ENCODE data around the gene EIF4B. TPM values are rescaled to one million over a fixed set of nuclear protein-coding genes. Genes with fewer than 3 reads are reported as not detected.

Gene EIF4B
- total RNA-seq, 1 donor from 2014 or later, result 833 TPM

DNA sequence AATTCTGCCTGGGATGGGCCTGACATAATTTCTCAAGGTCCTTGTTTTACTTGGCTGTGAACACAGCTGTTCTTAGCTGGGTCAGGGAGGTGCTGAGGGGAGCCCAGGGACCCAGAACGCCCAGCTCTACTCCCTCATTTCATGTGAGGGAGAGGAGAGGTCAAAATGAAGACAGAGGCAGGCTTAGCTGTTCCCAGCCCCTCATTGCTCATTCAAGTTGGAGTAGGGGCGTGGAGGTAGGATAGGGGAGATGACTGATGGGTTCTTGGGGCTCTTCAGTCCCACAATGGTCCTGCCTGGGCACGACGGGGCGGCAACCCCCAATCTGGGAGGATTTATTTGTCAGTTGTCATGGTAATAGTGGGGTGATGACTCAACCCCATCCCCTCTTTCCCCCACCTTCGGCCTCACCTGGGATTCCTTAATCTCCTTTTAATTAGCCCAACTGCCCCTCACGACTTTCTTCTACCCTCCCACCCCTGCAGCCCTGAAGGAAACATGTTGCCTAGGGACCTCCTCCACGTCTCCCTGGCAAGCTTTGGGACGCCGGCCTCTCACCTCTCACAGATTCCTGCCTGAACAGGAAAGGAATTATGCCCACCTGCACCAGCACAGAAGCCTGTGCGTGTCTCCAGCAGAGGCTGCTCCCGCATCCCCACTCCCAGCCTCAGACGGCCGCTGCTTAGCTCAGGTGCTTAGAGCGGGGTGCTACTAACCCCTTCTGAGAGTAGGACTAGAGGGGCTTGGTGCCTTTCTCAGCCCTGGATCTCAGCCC lies 62.7 kb downstream of the EIF4B start:
- Histone ChIP-seq H3K4me2 (no peak overlapping the region), H3K4me1 (peaks cover 19% of the 10 kb centered on the region), H3K36me3 (no peaks in the 10 kb centered on the region), H3F3A (ENCODE audit: low read depth) (peaks cover 16% of the 10 kb centered on the region), H3K79me2 (ENCODE audit: low read depth) (no peaks in the 10 kb centered on the region), H4K20me1 (ENCODE audit: low read depth) (peaks cover 22% of the 10 kb centered on the region), H3K27ac (no peak overlapping the region), H3K27me3 (no peaks in the 10 kb centered on the region), H3K9ac (no peak overlapping the region), H3K4me3 (no peak overlapping the region), H3K9me3 (ENCODE audit: low read depth) (no peaks in the 10 kb centered on the region), H2AFZ (replicated peaks) (no peak overlapping the region)
- DNase-seq (ENCODE audit: low spot score), result no peak
- Mint-ChIP-seq H3K9me3 (no peaks in the 10 kb centered on the region), H3K4me3 (no peak overlapping the region), H3K4me1 (peaks cover 36% of the 10 kb centered on the region), H3K27me3 (ENCODE audit: insufficient read depth, low read depth) (peaks cover 8% of the 10 kb centered on the region), H3K27ac (peak overlapping the region; percentile 60), H3K36me3 (peaks cover 9% of the 10 kb centered on the region)
- TF ChIP-seq EZH2phosphoT487 (IDR thresholded peaks at IDR 0.05) (no peak), EZH2 (IDR thresholded peaks at IDR 0.05) (no peak)
- TF ChIP-seq, protein P1, sequence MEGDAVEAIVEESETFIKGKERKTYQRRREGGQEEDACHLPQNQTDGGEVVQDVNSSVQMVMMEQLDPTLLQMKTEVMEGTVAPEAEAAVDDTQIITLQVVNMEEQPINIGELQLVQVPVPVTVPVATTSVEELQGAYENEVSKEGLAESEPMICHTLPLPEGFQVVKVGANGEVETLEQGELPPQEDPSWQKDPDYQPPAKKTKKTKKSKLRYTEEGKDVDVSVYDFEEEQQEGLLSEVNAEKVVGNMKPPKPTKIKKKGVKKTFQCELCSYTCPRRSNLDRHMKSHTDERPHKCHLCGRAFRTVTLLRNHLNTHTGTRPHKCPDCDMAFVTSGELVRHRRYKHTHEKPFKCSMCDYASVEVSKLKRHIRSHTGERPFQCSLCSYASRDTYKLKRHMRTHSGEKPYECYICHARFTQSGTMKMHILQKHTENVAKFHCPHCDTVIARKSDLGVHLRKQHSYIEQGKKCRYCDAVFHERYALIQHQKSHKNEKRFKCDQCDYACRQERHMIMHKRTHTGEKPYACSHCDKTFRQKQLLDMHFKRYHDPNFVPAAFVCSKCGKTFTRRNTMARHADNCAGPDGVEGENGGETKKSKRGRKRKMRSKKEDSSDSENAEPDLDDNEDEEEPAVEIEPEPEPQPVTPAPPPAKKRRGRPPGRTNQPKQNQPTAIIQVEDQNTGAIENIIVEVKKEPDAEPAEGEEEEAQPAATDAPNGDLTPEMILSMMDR (IDR thresholded peaks at IDR 0.05), result no peak

DNA sequence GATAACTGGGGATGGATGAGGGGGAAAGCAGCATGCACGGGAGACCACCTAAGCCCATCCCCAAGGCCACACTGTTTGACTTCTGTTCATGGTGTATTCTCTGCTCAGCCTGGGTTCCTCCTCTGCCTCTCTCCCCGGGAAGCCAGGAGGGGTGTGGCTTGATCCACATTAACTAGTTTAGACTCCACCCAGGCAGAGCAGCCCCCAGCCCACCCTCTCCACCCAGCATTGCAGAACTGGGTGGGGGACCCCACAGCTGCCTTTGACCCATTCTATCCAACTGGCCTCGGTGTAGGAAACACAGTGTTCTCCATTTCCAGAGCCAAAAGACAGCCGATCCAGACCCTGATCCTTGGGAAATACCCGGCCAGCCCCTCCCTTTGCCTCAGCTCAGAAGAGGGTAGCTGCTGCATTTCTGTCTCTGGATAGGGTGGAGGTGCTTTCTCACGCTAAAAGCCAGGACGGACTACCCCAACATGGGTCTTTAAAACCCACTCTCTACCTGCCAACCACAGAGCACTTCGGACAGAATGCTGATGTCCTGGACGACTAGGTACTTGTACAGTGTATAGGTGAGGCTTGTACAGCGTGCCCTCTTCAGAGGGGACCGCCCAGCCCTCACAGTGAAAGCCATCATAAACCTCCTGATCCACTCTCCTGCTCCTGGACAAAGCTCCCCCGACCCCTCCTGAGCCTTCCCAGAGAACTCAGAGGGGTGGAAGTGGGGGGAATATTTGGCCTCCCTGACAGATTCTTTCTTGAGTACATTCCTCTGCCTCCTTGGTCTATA lies 63.6 kb downstream of the EIF4B start:
- DNase-seq (ENCODE audit: low spot score), result no peak
- Histone ChIP-seq H3K4me3 (no peak overlapping the region), H3K27ac (no peak overlapping the region), H3K9me3 (ENCODE audit: low read depth) (no peaks in the 10 kb centered on the region), H4K20me1 (ENCODE audit: low read depth) (peaks cover 22% of the 10 kb centered on the region), H3K4me2 (no peak overlapping the region), H3K79me2 (ENCODE audit: low read depth) (no peaks in the 10 kb centered on the region), H3K36me3 (no peaks in the 10 kb centered on the region), H3K4me1 (peaks cover 19% of the 10 kb centered on the region), H2AFZ (replicated peaks) (no peak overlapping the region), H3F3A (ENCODE audit: low read depth) (peaks cover 16% of the 10 kb centered on the region), H3K27me3 (no peaks in the 10 kb centered on the region), H3K9ac (no peak overlapping the region)
- peaks cover 2% of the 10 kb centered on the region for H3K9me3 Mint-ChIP-seq
- peaks cover 38% of the 10 kb centered on the region for H3K4me1 Mint-ChIP-seq
- H3K4me3 Mint-ChIP-seq, result no peak overlapping the region
- H3K27ac Mint-ChIP-seq, result peak overlapping the region; percentile 60
- peaks cover 17% of the 10 kb centered on the region for H3K36me3 Mint-ChIP-seq
- H3K27me3 Mint-ChIP-seq (ENCODE audit: insufficient read depth, low read depth), result peaks cover 8% of the 10 kb centered on the region
- TF ChIP-seq, protein P1 (IDR thresholded peaks at IDR 0.05), result no peak

DNA sequence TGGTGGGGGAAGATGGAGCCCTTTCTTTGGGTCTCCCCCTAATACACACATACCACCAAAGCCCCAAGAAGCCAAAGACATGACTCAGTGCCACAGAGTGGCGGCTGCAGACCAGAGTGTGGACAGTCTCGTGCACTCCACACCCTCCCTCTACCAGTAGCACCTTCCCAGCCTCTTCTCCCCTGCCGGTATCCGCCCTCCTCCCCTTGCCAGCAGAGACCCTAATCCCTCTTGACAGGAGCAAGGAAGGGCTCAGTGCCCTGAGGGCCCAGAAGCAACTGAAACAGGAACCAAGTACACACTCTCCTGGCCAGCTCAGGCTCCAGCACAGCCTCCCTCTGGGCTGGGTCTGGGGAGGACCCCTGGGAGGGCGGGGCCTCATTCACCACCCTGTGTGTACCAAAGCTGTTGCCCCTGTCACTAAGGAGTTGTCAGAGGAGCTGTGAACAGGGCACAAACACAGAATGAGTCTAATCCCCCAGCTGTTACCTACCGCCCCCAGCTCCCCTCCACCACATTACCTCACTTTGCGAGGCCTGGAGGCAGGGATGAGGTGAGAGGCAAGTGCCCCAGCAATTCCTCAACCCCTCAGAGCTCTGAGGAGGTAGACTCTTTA lies 64.7 kb downstream of the EIF4B start:
- Histone ChIP-seq H4K20me1 (ENCODE audit: low read depth) (peaks cover 22% of the 10 kb centered on the region), H3K79me2 (ENCODE audit: low read depth) (no peaks in the 10 kb centered on the region), H3F3A (ENCODE audit: low read depth) (peaks cover 16% of the 10 kb centered on the region), H3K4me1 (peaks cover 19% of the 10 kb centered on the region), H3K4me2 (no peak overlapping the region), H3K27ac (no peak overlapping the region), H3K36me3 (no peaks in the 10 kb centered on the region), H3K9ac (no peak overlapping the region), H3K4me3 (no peak overlapping the region), H2AFZ (replicated peaks) (no peak overlapping the region), H3K9me3 (ENCODE audit: low read depth) (no peaks in the 10 kb centered on the region), H3K27me3 (no peaks in the 10 kb centered on the region)
- TF ChIP-seq, protein P1 (IDR thresholded peaks at IDR 0.05), result no peak
- TF ChIP-seq EZH2 (IDR thresholded peaks at IDR 0.05) (no peak), EZH2phosphoT487 (IDR thresholded peaks at IDR 0.05) (no peak)
- Mint-ChIP-seq H3K36me3 (peaks cover 23% of the 10 kb centered on the region), H3K4me3 (no peak overlapping the region), H3K27ac (no peak overlapping the region), H3K27me3 (ENCODE audit: insufficient read depth, low read depth) (peaks cover 8% of the 10 kb centered on the region), H3K9me3 (peaks cover 2% of the 10 kb centered on the region), H3K4me1 (peaks cover 38% of the 10 kb centered on the region)
- no peak for DNase-seq (ENCODE audit: low spot score)

Measured in neural progenitor cell (in vitro differentiated cells).